Trophoblast cell (in vitro differentiated cells and primary cell): Measurements from ENCODE around the gene JAKMIP1.

Source experiments
- DNase-seq, 2 donors: peaks; one replicate each; pipeline ENCODE4 v3.0.0-alpha.2; 2016
- H2AFZ ChIP-seq: 2 replicates; pipeline ENCODE4 v1.6.1; 2013; ENCODE audit warnings: low read length, moderate library complexity, mild to moderate bottlenecking; ENCODE audit not compliant: insufficient read depth, poor library complexity
- H2AK5ac ChIP-seq: 2 replicates; pipeline ENCODE4 v1.6.1; 2013; ENCODE audit warnings: mild to moderate bottlenecking, low read length
- H2BK120ac ChIP-seq: 2 replicates; pipeline ENCODE4 v1.6.1; 2013; ENCODE audit warnings: low read length, mild to moderate bottlenecking, moderate library complexity; ENCODE audit not compliant: insufficient read depth, poor library complexity
- H2BK12ac ChIP-seq: 2 replicates; pipeline ENCODE4 v1.6.1; 2013; ENCODE audit warnings: mild to moderate bottlenecking, low read length, moderate library complexity
- H2BK5ac ChIP-seq: 2 replicates; pipeline ENCODE4 v1.6.1; 2013; ENCODE audit warnings: low read length, low read depth, moderate library complexity, mild to moderate bottlenecking; ENCODE audit not compliant: poor library complexity
- H3K14ac ChIP-seq: 2 replicates; pipeline ENCODE4 v1.6.1; 2013; ENCODE audit warnings: mild to moderate bottlenecking, low read length
- H3K18ac ChIP-seq: 2 replicates; pipeline ENCODE4 v1.6.1; 2013; ENCODE audit warnings: mild to moderate bottlenecking, low read length
- H3K23ac ChIP-seq: 2 replicates; pipeline ENCODE4 v1.6.1; 2013; ENCODE audit warnings: low read length
- H3K27ac ChIP-seq: 2 replicates; pipeline ENCODE4 v1.5.1; 2013; ENCODE audit warnings: low read depth, mild to moderate bottlenecking, inconsistent platforms, low read length, moderate library complexity
- H3K27me3 ChIP-seq: 2 replicates; pipeline ENCODE4 v1.6.1; 2013; ENCODE audit warnings: inconsistent platforms, mild to moderate bottlenecking, low read length, moderate library complexity; ENCODE audit not compliant: insufficient read depth
- H3K36me3 ChIP-seq, 2 experiments: 1 replicate in 1 of 2; 2 replicates in 1 of 2; pipeline ENCODE4 v1.6.1; 2013; ENCODE audit warnings: low read length in 2 of 2, mild to moderate bottlenecking in 2 of 2, moderate library complexity in 1 of 2; ENCODE audit not compliant: insufficient read depth in 2 of 2, control insufficient read depth in 1 of 2
- H3K4ac ChIP-seq: 2 replicates; pipeline ENCODE4 v1.6.1; 2013; ENCODE audit warnings: low read depth, mild to moderate bottlenecking, low read length, moderate library complexity
- H3K4me1 ChIP-seq, 2 experiments: 1 replicate in 1 of 2; 2 replicates in 1 of 2; pipeline ENCODE4 v1.6.1; 2013; ENCODE audit warnings: low read length in 2 of 2, mild to moderate bottlenecking in 2 of 2, moderate library complexity in 1 of 2; ENCODE audit not compliant: insufficient read depth in 2 of 2, control insufficient read depth in 1 of 2
- H3K4me2 ChIP-seq: 2 replicates; pipeline ENCODE4 v1.6.1; 2013; ENCODE audit warnings: inconsistent platforms, mild to moderate bottlenecking, low read length, moderate library complexity
- H3K4me3 ChIP-seq: 2 replicates; pipeline ENCODE4 v1.5.1; 2013; ENCODE audit warnings: mild to moderate bottlenecking, low read depth, low read length, inconsistent platforms
- H3K79me1 ChIP-seq: one replicate; pipeline ENCODE4 v1.6.1; 2013; ENCODE audit warnings: low read length
- H3K79me2 ChIP-seq: 2 replicates; pipeline ENCODE4 v1.6.1; 2013; ENCODE audit warnings: low read length, mild to moderate bottlenecking; ENCODE audit not compliant: control insufficient read depth, insufficient read depth, poor library complexity
- H3K9ac ChIP-seq: 2 replicates; pipeline ENCODE4 v1.6.1; 2013; ENCODE audit warnings: mild to moderate bottlenecking, low read length
- H3K9me3 ChIP-seq: 2 replicates; pipeline ENCODE4 v1.6.1; 2013; ENCODE audit warnings: low read depth, mild to moderate bottlenecking, control low read depth, inconsistent platforms, low read length; ENCODE audit not compliant: insufficient read depth
- H4K12ac ChIP-seq: 2 replicates; pipeline ENCODE4 v1.6.1; 2013; ENCODE audit warnings: low read depth, mild to moderate bottlenecking, low read length, moderate library complexity
- H4K8ac ChIP-seq: 2 replicates; pipeline ENCODE4 v1.6.1; 2013; ENCODE audit warnings: low read depth, mild to moderate bottlenecking, low read length, moderate library complexity
- H4K91ac ChIP-seq: one replicate; pipeline ENCODE4 v1.6.1; 2013; ENCODE audit warnings: low read depth, mild to moderate bottlenecking, low read length, moderate library complexity
- whole genome bisulfite sequencing: extraction: QIAGEN DNeasy Blood & Tissue Kit; methylation state at CpG from one replicate; pipeline ENCODE4 v1.1.7; 2013; ENCODE audit warnings: missing lambda C conversion rate; ENCODE audit not compliant: insufficient read length, insufficient coverage; ENCODE audit errors: extremely low coverage; 5-methylcytosine and 5-hydroxymethylcytosine counted together

The JAKMIP1 gene

DNA sequence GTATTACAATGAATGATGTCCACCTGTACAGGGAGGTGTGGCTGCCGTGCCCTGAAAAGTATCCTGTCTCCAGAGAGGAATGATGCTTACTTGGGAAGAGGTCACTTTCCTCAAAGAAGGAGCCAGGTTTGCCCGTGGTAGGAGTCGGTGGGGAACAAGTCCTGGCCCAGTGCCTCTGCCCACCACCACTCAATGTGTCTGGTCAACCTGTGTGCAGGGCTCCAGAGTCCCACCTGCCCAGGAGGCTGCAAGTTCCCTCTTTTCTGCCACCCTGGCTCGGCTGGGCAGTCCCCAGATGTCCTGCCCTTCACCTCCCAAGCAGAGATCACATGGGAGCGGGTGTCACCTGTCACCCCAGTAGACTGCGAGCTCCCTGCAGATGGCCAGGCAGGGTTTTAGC lies 106.7 kb downstream of the JAKMIP1 start:
- no CpG with 5 or more reads among the region's 6 CpGs for WGBS
- Histone ChIP-seq H3K4me3 (no peak overlapping the region), H4K8ac (no peak overlapping the region), H3K9ac (no peak overlapping the region), H2AK5ac (no peak overlapping the region), H4K12ac (no peak overlapping the region), H3K79me1 (no peaks in the 10 kb centered on the region), H3K4me2 (no peak overlapping the region), H2AFZ (no peak overlapping the region), H3K14ac (no peak overlapping the region), H3K9me3 (peaks cover 1% of the 10 kb centered on the region), H3K36me3 (no peaks in the 10 kb centered on the region), H2BK12ac (no peak overlapping the region), H2BK5ac (no peak overlapping the region), H3K23ac (no peak overlapping the region), H3K27me3 (no peaks in the 10 kb centered on the region), H3K27ac (no peak overlapping the region), H3K18ac (no peak overlapping the region), H2BK120ac (no peak overlapping the region), H4K91ac (no peak overlapping the region), H3K4me1 (no peaks in the 10 kb centered on the region), H3K79me2 (no peaks in the 10 kb centered on the region), H3K4ac (no peak overlapping the region)
- DNase-seq = no peak

DNA sequence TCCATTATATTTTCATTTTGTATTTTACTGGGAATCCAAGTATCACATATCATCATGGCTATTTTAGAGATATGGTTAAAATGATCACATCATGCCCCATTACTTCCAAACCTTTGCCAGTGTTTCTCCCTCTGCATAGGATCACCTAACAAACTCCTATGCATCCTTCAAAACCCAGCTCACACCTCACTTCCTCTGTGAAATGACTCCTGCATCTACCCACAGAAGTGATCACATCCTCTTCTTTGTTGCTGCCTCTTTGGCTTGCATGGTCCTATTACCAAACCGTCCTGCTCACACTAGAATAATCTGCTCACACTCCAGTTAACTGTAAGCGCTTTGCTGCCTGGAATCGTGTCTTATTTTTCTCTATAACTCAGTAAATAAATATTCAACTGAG lies 107.4 kb downstream of the JAKMIP1 start:
- H3K79me1 ChIP-seq = no peaks in the 10 kb centered on the region
- WGBS = no CpG with 5 or more reads among the region's 3 CpGs
- no peak overlapping the region for H3K4me2 ChIP-seq
- no peak overlapping the region for H3K4ac ChIP-seq
- H3K27me3 ChIP-seq = no peaks in the 10 kb centered on the region
- no peaks in the 10 kb centered on the region for H3K79me2 ChIP-seq
- H3K4me1 ChIP-seq = no peaks in the 10 kb centered on the region
- H2AK5ac ChIP-seq = no peak overlapping the region
- peaks cover 1% of the 10 kb centered on the region for H3K9me3 ChIP-seq
- H3K36me3 ChIP-seq = no peaks in the 10 kb centered on the region
- H3K23ac ChIP-seq = no peak overlapping the region
- H4K12ac ChIP-seq = no peak overlapping the region
- H2AFZ ChIP-seq = no peak overlapping the region
- H3K9ac ChIP-seq = no peak overlapping the region
- no peak overlapping the region for H2BK5ac ChIP-seq
- H3K18ac ChIP-seq = no peak overlapping the region
- no peak overlapping the region for H3K4me3 ChIP-seq
- H3K27ac ChIP-seq = no peak overlapping the region
- no peak overlapping the region for H4K91ac ChIP-seq
- DNase-seq = no peak
- no peak overlapping the region for H3K14ac ChIP-seq
- no peak overlapping the region for H4K8ac ChIP-seq
- no peak overlapping the region for H2BK12ac ChIP-seq
- H2BK120ac ChIP-seq = no peak overlapping the region

DNA sequence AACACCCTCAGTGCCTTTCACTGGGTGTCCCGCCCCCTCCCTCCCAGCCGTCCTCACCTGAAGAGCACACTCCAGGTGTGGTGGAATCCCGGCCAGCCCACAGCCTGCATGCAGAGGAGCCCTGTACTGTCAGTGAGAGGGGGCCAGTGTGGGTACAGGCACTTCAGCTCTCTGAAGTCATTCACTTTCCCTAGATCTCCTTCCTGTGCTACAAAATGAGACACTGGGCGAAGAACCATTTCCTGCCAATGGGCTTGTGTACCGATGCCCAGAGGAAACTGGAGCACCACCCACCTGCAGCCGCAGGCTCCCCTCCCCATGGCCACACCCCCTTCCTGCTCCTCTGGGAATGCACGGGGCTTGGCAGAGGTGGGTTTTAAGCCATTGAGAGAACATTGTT lies 108.2 kb downstream of the JAKMIP1 start:
- Histone ChIP-seq H3K14ac (no peak overlapping the region), H3K79me1 (no peaks in the 10 kb centered on the region)

DNA sequence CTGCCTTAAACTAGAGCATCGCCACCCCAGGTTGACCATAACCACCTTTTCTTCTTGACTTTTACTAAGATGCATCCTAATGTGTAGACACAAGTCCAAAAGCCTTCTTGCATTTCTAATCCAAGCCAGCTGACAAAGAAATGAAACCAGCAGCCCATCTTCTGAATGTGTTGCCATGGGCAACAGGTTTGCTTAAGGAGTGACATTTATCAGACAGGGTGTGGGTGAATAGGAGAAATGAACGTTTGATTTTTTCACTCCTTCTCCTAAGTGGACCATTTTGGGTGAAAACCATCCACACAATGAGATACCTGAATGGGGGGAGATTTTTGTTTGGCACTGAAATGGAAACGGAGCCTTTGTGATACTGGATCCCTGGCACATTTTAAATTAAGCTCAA lies 109.4 kb downstream of the JAKMIP1 start:
- DNase-seq = no peak

More for the DNA sequence above, 108.2 kb downstream of the JAKMIP1 start:
- no peak overlapping the region for H4K91ac ChIP-seq
- H3K79me2 ChIP-seq = no peaks in the 10 kb centered on the region
- H3K4me2 ChIP-seq = no peak overlapping the region
- no CpG with 5 or more reads among the region's 7 CpGs for WGBS
- no peak overlapping the region for H3K18ac ChIP-seq
- no peak overlapping the region for H3K4ac ChIP-seq
- H3K4me1 ChIP-seq = no peaks in the 10 kb centered on the region
- H2AK5ac ChIP-seq = no peak overlapping the region
- H2AFZ ChIP-seq = no peak overlapping the region
- H4K12ac ChIP-seq = no peak overlapping the region
- peaks cover 1% of the 10 kb centered on the region for H3K9me3 ChIP-seq
- no peak overlapping the region for H2BK120ac ChIP-seq
- no peak overlapping the region for H3K23ac ChIP-seq
- no peak overlapping the region for H3K4me3 ChIP-seq
- H3K27me3 ChIP-seq = no peaks in the 10 kb centered on the region
- DNase-seq = no peak
- H3K36me3 ChIP-seq = no peaks in the 10 kb centered on the region
- H3K9ac ChIP-seq = no peak overlapping the region
- H2BK12ac ChIP-seq = no peak overlapping the region
- H3K27ac ChIP-seq = no peak overlapping the region
- H4K8ac ChIP-seq = no peak overlapping the region
- H2BK5ac ChIP-seq = no peak overlapping the region

More for the DNA sequence above, 109.4 kb downstream of the JAKMIP1 start:
- no peak overlapping the region for H3K4ac ChIP-seq
- H3K36me3 ChIP-seq = no peaks in the 10 kb centered on the region
- WGBS = no CpG with 5 or more reads among the region's 3 CpGs
- H3K4me3 ChIP-seq = no peak overlapping the region
- no peak overlapping the region for H4K91ac ChIP-seq
- H3K14ac ChIP-seq = no peak overlapping the region
- H2BK12ac ChIP-seq = no peak overlapping the region
- H3K4me2 ChIP-seq = no peak overlapping the region
- H3K79me2 ChIP-seq = no peaks in the 10 kb centered on the region
- no peak overlapping the region for H4K12ac ChIP-seq
- peaks cover 1% of the 10 kb centered on the region for H3K9me3 ChIP-seq
- H4K8ac ChIP-seq = no peak overlapping the region
- no peaks in the 10 kb centered on the region for H3K27me3 ChIP-seq
- H2AK5ac ChIP-seq = no peak overlapping the region
- no peak overlapping the region for H3K18ac ChIP-seq
- H3K27ac ChIP-seq = no peak overlapping the region
- H3K4me1 ChIP-seq = no peaks in the 10 kb centered on the region
- H2AFZ ChIP-seq = no peak overlapping the region
- no peaks in the 10 kb centered on the region for H3K79me1 ChIP-seq
- H3K23ac ChIP-seq = no peak overlapping the region
- no peak overlapping the region for H2BK120ac ChIP-seq
- H3K9ac ChIP-seq = no peak overlapping the region
- no peak overlapping the region for H2BK5ac ChIP-seq
